Measurements from ENCODE around the gene MON1A. TPM values are rescaled to one million over a fixed set of nuclear protein-coding genes. Genes with fewer than 3 reads are reported as not detected.

Gene MON1A
- total RNA-seq, 2 experiments from 2014 or later = 11.9 to 12.9 TPM

DNA sequence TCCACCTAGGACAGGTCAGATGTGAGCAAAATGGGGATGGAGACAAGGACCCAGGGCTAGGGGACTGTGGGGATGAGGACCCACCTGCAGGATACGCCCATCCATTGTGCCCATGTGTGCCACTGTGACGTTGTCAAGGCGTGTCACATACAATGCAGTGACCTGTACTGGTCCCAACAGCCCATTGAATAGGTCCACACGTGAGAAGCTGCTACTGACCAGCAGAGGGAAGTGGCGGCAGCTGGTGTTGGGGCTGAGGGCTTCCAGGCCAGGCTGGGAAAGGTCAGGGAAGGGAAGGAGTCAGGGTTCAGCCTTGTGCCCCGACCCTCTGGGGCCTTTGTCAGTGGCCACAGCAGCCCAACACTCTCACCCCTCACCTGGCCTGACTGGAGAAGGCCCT, 30.6 kb downstream of the MON1A start:
- Mint-ChIP-seq H3K9me3 (no peaks in the 10 kb centered on the region), H3K27me3 (no peaks in the 10 kb centered on the region), H3K36me3 (peaks cover 1% of the 10 kb centered on the region), H3K27ac (no peak overlapping the region), H3K4me1 (peaks cover 6% of the 10 kb centered on the region), H3K4me3 (no peak overlapping the region)
- POLR2A ChIA-PET = no interaction called here
- ATAC-seq (ENCODE audit: low read depth) = no peak
- DNase-seq = no peak

- H3K9me3 Mint-ChIP-seq = no peaks in the 10 kb centered on the region
- H3K4me3 Mint-ChIP-seq = no peak overlapping the region
- POLR2A ChIA-PET = no interaction called here
- no peak for ATAC-seq (ENCODE audit: low read depth)
- H3K36me3 Mint-ChIP-seq = no peaks in the 10 kb centered on the region
- H3K27me3 Mint-ChIP-seq = no peaks in the 10 kb centered on the region
- DNase-seq = no peak
- H3K27ac Mint-ChIP-seq = peak overlapping the region; percentile 8
- H3K4me1 Mint-ChIP-seq = peaks cover 3% of the 10 kb centered on the region
Measured at GRCh38 chr3:49896345-49896744, 33.3 kb downstream of the MON1A start.

GRCh38 chr3:49895791-49896190, 33.8 kb downstream of the MON1A start:
- Mint-ChIP-seq H3K36me3 (no peaks in the 10 kb centered on the region), H3K27ac (no peak overlapping the region), H3K4me1 (no peaks in the 10 kb centered on the region), H3K4me3 (no peak overlapping the region), H3K27me3 (no peaks in the 10 kb centered on the region), H3K9me3 (no peaks in the 10 kb centered on the region)
- POLR2A ChIA-PET = no interaction called here
- ATAC-seq (ENCODE audit: low read depth) (no peak), DNase-seq (no peak)

GRCh38 chr3:49889296-49889695, 40.3 kb downstream of the MON1A start:
- Mint-ChIP-seq H3K36me3 (no peaks in the 10 kb centered on the region), H3K9me3 (no peaks in the 10 kb centered on the region), H3K4me3 (no peak overlapping the region), H3K27me3 (no peaks in the 10 kb centered on the region), H3K27ac (no peak overlapping the region), H3K4me1 (peaks cover 3% of the 10 kb centered on the region)
- ATAC-seq (ENCODE audit: low read depth) = no peak
- POLR2A ChIA-PET = interaction anchor here (0.9 kb wide), 1 partner anchor 12 kb away, joined by 3 read pairs; no protein-coding TSS in a partner anchor
- no peak for DNase-seq

GRCh38 chr3:49886922-49887265, 42.7 kb downstream of the MON1A start:
- H3K27ac Mint-ChIP-seq = no peak overlapping the region
- H3K4me1 Mint-ChIP-seq = peaks cover 3% of the 10 kb centered on the region
- peaks cover 3% of the 10 kb centered on the region for H3K27me3 Mint-ChIP-seq
- no peak overlapping the region for H3K4me3 Mint-ChIP-seq
- no peak for DNase-seq
- no peaks in the 10 kb centered on the region for H3K36me3 Mint-ChIP-seq
- H3K9me3 Mint-ChIP-seq = no peaks in the 10 kb centered on the region
- no peak for ATAC-seq (ENCODE audit: low read depth)
- POLR2A ChIA-PET = no interaction called here

DNA sequence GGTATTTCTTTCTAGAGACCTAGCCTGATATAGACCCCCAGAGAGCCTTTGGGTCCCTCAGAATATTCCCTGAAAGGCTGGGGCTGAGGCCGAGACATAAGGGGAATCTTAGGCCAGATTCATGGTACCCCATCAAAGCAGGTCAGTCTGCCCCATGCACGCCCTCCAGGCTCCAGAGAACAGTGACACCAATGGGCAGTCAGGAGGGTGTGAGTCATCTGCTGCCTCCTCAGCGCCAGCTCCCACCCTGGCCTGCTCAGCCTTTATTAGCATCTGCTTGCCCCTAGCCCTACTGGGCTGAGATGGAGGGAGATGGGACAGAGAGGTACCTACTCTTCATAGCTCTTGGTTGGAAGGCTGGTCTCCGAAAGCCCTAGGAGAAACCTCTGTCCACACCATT, 45.6 kb downstream of the MON1A start:
- no peak for DNase-seq
- peaks cover 3% of the 10 kb centered on the region for H3K27me3 Mint-ChIP-seq
- no peaks in the 10 kb centered on the region for H3K4me1 Mint-ChIP-seq
- POLR2A ChIA-PET = no interaction called here
- no peak for ATAC-seq (ENCODE audit: low read depth)
- H3K4me3 Mint-ChIP-seq = no peak overlapping the region
- no peak overlapping the region for H3K27ac Mint-ChIP-seq
- H3K36me3 Mint-ChIP-seq = no peaks in the 10 kb centered on the region
- no peaks in the 10 kb centered on the region for H3K9me3 Mint-ChIP-seq

DNA sequence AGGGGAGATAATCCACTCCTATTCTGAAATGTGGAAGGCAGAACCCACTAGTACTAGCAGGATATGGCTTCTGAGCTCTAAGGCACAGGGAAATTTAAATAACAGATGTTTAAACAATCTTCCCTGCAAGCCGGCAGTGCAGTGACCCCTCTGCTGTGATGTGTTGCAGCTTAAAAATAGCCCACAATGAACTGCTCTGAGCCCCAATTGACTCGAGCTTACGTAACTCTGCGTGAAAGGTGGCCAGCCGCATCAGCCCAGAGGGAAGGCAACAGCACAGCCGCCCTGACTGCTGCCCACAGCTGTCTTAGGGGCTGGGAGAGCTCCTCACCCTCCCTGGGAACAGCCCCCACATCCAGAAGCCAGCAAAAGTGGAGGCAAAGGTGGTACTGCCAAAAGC, 47.4 kb downstream of the MON1A start:
- POLR2A ChIA-PET = interaction anchor here (0.6 kb wide), 1 partner anchor 66 kb away, joined by 3 read pairs; no protein-coding TSS in a partner anchor
- DNase-seq (no peak), ATAC-seq (ENCODE audit: low read depth) (no peak)
- Mint-ChIP-seq H3K27ac (no peak overlapping the region), H3K27me3 (peaks cover 3% of the 10 kb centered on the region), H3K9me3 (no peaks in the 10 kb centered on the region), H3K36me3 (no peaks in the 10 kb centered on the region), H3K4me3 (no peak overlapping the region), H3K4me1 (no peaks in the 10 kb centered on the region)

DNA sequence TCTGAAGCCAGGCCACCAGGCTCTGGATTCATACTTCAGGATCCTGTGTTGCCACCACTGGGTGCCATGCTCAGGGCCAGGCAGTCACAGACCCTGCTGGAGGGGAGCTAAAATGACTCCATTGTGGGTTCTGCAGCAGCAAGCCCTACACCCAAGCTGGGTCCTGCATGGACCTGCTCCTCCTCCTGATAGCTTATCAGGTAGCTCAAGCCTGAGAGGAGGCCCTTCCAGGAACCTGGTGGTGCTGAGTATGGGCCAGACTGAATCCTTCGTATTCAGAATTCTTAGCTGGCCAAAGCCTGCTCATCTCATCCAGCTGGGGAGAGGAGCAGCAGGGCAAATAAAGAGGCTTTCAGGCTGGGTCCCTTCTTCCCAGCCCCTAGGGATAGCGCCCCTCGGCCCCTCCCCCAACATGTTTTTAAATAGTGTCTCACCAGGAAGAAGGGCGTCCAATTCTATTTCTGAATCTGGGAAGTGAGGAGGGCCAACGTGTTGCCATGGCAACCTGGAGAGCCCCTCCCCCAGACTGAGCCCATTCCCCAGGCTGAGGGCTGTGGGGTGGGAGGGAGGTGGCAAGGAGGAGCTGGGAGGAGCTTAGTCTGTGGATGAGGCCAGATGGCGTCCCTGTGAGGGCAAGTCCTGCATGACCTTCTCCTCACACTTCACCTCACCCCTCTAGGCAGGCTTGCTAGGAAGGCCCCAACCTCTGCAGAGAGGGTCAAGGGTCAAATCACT, 48.9 kb downstream of the MON1A start:
- Mint-ChIP-seq H3K36me3 (no peaks in the 10 kb centered on the region), H3K27ac (no peak overlapping the region), H3K27me3 (peaks cover 3% of the 10 kb centered on the region), H3K4me1 (no peaks in the 10 kb centered on the region), H3K4me3 (no peak overlapping the region), H3K9me3 (no peaks in the 10 kb centered on the region)
- POLR2A ChIA-PET = no interaction called here
- no peak for DNase-seq
- no peak for ATAC-seq (ENCODE audit: low read depth)

DNA sequence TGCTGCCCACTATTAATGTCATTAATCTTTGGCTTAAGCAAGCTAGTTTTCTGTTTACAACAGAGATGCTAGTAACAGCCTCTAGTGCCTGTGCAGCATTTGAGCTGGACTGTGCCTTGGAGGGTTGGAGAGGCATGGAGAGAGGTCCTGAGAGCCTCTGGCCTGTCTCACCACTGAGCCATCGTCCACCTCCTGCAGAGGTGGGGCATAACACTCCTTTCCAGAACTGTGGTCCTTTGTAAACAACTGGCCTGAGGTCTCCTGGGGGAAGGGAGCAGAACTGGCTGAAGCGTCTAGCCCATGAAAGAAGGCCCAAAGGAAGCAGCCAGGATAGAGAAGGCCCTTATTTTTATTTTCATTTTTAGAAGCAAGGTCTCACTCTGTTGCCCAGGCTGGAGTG, 49.9 kb downstream of the MON1A start:
- Mint-ChIP-seq H3K4me1 (no peaks in the 10 kb centered on the region), H3K27ac (no peak overlapping the region), H3K27me3 (peaks cover 3% of the 10 kb centered on the region), H3K9me3 (no peaks in the 10 kb centered on the region), H3K36me3 (no peaks in the 10 kb centered on the region), H3K4me3 (no peak overlapping the region)
- POLR2A ChIA-PET = interaction anchor here (0.6 to 1.2 kb wide), 2 partner anchors 9 to 347 kb away, joined by 3 to 4 read pairs; no protein-coding TSS in a partner anchor
- no peak for ATAC-seq (ENCODE audit: low read depth)
- DNase-seq = no peak

GRCh38 chr3:49878686-49879085, 50.9 kb downstream of the MON1A start:
- no peaks in the 10 kb centered on the region for H3K36me3 Mint-ChIP-seq
- no peak for ATAC-seq (ENCODE audit: low read depth)
- POLR2A ChIA-PET = interaction anchor here (1.2 kb wide), 1 partner anchor 8 kb away, joined by 3 read pairs; no protein-coding TSS in a partner anchor
- H3K27ac Mint-ChIP-seq = no peak overlapping the region
- no peak overlapping the region for H3K4me3 Mint-ChIP-seq
- no peak for DNase-seq
- H3K27me3 Mint-ChIP-seq = peaks cover under 1% of the 10 kb centered on the region
- H3K4me1 Mint-ChIP-seq = no peaks in the 10 kb centered on the region
- no peaks in the 10 kb centered on the region for H3K9me3 Mint-ChIP-seq

DNA sequence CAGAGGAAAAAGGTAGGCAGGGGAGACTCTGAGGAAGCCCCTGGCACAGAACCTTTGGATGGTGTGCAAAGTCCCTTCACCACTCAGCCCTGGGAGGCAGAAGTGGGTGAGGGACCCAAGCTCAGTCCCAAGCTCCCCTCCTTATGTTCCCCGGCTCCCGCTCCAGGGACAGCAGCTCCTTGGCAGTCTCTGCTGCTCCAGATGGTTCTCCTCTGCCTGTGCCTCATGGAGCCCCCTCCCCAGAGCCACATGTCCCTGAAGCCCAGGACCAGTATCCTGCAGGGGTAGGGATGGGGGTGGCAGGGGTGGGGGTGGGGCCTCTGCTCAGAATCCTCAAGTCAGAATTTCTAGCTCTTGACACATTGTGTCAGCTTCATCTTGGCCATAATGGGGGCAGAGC, 51.9 kb downstream of the MON1A start:
- no peak overlapping the region for H3K27ac Mint-ChIP-seq
- no peaks in the 10 kb centered on the region for H3K4me1 Mint-ChIP-seq
- POLR2A ChIA-PET = no interaction called here
- no peak overlapping the region for H3K4me3 Mint-ChIP-seq
- DNase-seq = no peak
- H3K9me3 Mint-ChIP-seq = no peaks in the 10 kb centered on the region
- no peaks in the 10 kb centered on the region for H3K36me3 Mint-ChIP-seq
- no peaks in the 10 kb centered on the region for H3K27me3 Mint-ChIP-seq
- no peak for ATAC-seq (ENCODE audit: low read depth)

- Mint-ChIP-seq H3K4me3 (no peak overlapping the region), H3K9me3 (no peaks in the 10 kb centered on the region), H3K36me3 (no peaks in the 10 kb centered on the region), H3K27me3 (peaks cover 3% of the 10 kb centered on the region), H3K4me1 (no peaks in the 10 kb centered on the region), H3K27ac (no peak overlapping the region)
- ATAC-seq (ENCODE audit: low read depth) (no peak), DNase-seq (no peak)
- POLR2A ChIA-PET = no interaction called here
Measured at GRCh38 chr3:49876567-49876966, 53.0 kb downstream of the MON1A start.

DNA sequence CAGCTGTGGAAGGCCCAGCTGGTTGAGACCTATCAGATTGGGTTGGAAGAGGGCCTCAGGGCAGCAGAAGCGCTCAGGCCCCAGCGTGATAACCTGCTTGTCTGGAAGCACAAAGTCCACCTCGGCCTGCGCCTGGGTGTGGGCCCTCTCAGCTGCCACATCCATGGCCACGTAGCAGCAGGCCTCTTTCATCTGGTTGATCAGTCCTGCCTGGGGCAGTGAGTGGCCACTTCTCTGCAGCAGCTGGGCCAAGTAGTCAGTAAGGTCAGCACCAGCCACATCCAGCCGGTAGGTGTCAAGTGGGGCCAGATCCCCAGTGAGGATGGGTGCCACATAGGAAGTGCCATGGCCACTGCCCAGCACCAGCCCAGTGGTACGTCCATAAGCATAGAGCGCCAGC, 56.0 kb downstream of the MON1A start:
- Mint-ChIP-seq H3K36me3 (no peaks in the 10 kb centered on the region), H3K4me1 (no peaks in the 10 kb centered on the region), H3K9me3 (no peaks in the 10 kb centered on the region), H3K27me3 (peaks cover 16% of the 10 kb centered on the region), H3K4me3 (no peak overlapping the region), H3K27ac (no peak overlapping the region)
- DNase-seq (no peak), ATAC-seq (ENCODE audit: low read depth) (no peak)
- POLR2A ChIA-PET = no interaction called here

- no peaks in the 10 kb centered on the region for H3K4me1 Mint-ChIP-seq
- POLR2A ChIA-PET = interaction anchor here (0.5 kb wide), 1 partner anchor 82 kb away, joined by 3 read pairs; no protein-coding TSS in a partner anchor
- no peak overlapping the region for H3K4me3 Mint-ChIP-seq
- DNase-seq = no peak
- no peaks in the 10 kb centered on the region for H3K9me3 Mint-ChIP-seq
- no peaks in the 10 kb centered on the region for H3K36me3 Mint-ChIP-seq
- no peak overlapping the region for H3K27ac Mint-ChIP-seq
- H3K27me3 Mint-ChIP-seq = peaks cover 24% of the 10 kb centered on the region
- ATAC-seq (ENCODE audit: low read depth) = no peak
Measured at GRCh38 chr3:49872801-49873281, 56.8 kb downstream of the MON1A start.

Data from activated naive CD8-positive, alpha-beta T cell treated with anti-CD3 and anti-CD28 coated beads, Interleukin-2, amount 10 ng/mL, durations not matched to agents 7 days and 5 days (primary cell).